ENCODE data around the gene IL34. TPM values are rescaled to one million over a fixed set of nuclear protein-coding genes. Genes with fewer than 3 reads are reported as not detected.

The IL34 gene
- total and polyA plus RNA-seq, 2 of the 13 experiments (the other 11 are each of a cell fraction or from before 2014, with no cell fraction given), result 1.2 to 1.3 TPM

DNA sequence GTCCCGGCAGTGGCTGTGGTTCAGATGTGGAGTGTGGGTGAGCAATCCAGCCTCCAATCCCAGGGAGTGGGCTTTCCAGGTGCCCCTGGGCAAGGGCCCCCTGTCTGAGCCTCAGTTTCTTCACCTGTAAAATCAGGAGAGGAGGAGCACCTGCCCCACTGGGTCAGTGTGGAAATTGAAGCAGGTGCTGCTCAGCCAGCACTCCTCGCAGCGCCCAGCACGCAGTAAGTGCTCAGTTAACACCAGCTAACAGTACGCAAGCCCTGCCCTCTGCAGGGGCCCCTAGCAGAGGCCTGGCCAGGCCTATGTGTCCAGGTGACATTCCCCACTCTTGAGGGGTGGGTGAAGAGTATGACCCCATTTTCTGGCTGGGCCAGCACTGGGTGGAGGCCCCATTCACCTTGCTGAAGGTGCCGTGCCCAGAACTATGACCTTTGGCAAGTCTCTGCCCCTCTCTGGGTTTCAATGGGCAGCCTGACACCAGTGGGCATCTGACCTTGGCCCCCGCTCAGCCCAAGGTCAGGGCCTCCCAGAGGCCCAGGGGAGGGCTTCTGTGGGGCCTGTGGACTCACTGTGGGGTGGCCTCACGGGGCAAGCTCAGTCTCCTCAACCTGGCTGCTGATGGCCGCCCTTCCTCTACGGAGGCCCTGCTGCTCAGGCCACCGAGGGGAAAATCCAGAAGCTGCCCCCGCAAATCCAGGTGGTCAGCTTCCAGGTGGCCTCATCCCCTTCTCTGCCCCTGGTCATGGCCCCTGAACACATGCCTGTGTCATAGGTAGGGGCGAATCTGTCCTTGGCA is 37.0 kb downstream of the IL34 start (continued):
- TF ChIP-seq MTA3 (CRISPR knock-in tag; IDR thresholded peaks at IDR 0.05) (no peak), ZNF841 (CRISPR knock-in tag; IDR thresholded peaks at IDR 0.05; ENCODE audit: borderline replicate concordance) (no peak), TARDBP (CRISPR knock-in tag; IDR thresholded peaks at IDR 0.05) (peak; percentile 13), PHF21A (CRISPR knock-in tag; IDR thresholded peaks at IDR 0.05) (peak; percentile 71; the same call in 1 of the 2 replicates), HNRNPLL (IDR thresholded peaks at IDR 0.05; ENCODE audit: low read depth, low read length, poor library complexity, severe bottlenecking) (peak; percentile 49), NFYB (CRISPR knock-in tag; IDR thresholded peaks at IDR 0.05) (no peak), ZNF558 (CRISPR knock-in tag; IDR thresholded peaks at IDR 0.05; ENCODE audit: borderline replicate concordance) (peak; percentile 43; the same call in 1 of the 2 replicates), XRCC5 (optimal IDR thresholded peaks at IDR 0.05; ENCODE audit: low read length) (peak; percentile 11)
- TF ChIP-seq, protein P1, sequence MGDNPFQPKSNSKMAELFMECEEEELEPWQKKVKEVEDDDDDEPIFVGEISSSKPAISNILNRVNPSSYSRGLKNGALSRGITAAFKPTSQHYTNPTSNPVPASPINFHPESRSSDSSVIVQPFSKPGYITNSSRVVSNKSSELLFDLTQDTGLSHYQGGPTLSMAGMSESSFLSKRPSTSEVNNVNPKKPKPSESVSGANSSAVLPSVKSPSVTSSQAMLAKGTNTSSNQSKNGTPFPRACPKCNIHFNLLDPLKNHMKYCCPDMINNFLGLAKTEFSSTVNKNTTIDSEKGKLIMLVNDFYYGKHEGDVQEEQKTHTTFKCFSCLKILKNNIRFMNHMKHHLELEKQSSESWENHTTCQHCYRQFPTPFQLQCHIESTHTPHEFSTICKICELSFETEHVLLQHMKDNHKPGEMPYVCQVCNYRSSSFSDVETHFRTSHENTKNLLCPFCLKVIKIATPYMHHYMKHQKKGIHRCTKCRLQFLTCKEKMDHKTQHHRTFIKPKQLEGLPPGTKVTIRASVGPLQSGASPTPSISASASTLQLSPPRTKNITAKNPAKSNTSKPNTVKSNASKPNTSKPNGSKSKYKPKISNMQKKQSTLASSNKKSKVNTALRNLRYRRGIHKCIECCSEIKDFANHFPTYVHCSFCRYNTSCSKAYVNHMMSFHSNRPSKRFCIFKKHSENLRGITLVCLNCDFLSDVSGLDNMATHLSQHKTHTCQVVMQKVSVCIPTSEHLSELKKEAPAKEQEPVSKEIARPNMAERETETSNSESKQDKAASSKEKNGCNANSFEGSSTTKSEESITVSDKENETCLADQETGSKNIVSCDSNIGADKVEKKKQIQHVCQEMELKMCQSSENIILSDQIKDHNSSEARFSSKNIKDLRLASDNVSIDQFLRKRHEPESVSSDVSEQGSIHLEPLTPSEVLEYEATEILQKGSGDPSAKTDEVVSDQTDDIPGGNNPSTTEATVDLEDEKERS (CRISPR knock-in tag; IDR thresholded peaks at IDR 0.05), result peak; percentile 30; the same call in 1 of the 2 replicates
- TF ChIP-seq, protein P2, sequence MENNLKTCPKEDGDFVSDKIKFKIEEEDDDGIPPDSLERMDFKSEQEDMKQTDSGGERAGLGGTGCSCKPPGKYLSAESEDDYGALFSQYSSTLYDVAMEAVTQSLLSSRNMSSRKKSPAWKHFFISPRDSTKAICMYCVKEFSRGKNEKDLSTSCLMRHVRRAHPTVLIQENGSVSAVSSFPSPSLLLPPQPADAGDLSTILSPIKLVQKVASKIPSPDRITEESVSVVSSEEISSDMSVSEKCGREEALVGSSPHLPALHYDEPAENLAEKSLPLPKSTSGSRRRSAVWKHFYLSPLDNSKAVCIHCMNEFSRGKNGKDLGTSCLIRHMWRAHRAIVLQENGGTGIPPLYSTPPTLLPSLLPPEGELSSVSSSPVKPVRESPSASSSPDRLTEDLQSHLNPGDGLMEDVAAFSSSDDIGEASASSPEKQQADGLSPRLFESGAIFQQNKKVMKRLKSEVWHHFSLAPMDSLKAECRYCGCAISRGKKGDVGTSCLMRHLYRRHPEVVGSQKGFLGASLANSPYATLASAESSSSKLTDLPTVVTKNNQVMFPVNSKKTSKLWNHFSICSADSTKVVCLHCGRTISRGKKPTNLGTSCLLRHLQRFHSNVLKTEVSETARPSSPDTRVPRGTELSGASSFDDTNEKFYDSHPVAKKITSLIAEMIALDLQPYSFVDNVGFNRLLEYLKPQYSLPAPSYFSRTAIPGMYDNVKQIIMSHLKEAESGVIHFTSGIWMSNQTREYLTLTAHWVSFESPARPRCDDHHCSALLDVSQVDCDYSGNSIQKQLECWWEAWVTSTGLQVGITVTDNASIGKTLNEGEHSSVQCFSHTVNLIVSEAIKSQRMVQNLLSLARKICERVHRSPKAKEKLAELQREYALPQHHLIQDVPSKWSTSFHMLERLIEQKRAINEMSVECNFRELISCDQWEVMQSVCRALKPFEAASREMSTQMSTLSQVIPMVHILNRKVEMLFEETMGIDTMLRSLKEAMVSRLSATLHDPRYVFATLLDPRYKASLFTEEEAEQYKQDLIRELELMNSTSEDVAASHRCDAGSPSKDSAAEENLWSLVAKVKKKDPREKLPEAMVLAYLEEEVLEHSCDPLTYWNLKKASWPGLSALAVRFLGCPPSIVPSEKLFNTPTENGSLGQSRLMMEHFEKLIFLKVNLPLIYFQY (CRISPR knock-in tag; IDR thresholded peaks at IDR 0.05; ENCODE audit: borderline replicate concordance), result 0 out of 2 replicates have a peak, but pooled peaks have one; percentile 8
- TF ChIP-seq, protein P3, sequence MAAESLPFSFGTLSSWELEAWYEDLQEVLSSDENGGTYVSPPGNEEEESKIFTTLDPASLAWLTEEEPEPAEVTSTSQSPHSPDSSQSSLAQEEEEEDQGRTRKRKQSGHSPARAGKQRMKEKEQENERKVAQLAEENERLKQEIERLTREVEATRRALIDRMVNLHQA (CRISPR knock-in tag; IDR thresholded peaks at IDR 0.05), result no peak
- TF ChIP-seq, protein P4, sequence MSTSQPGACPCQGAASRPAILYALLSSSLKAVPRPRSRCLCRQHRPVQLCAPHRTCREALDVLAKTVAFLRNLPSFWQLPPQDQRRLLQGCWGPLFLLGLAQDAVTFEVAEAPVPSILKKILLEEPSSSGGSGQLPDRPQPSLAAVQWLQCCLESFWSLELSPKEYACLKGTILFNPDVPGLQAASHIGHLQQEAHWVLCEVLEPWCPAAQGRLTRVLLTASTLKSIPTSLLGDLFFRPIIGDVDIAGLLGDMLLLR (CRISPR knock-in tag; IDR thresholded peaks at IDR 0.05), result 0 out of 2 replicates have a peak, but pooled peaks have one; percentile 22
- TF ChIP-seq, protein P5, sequence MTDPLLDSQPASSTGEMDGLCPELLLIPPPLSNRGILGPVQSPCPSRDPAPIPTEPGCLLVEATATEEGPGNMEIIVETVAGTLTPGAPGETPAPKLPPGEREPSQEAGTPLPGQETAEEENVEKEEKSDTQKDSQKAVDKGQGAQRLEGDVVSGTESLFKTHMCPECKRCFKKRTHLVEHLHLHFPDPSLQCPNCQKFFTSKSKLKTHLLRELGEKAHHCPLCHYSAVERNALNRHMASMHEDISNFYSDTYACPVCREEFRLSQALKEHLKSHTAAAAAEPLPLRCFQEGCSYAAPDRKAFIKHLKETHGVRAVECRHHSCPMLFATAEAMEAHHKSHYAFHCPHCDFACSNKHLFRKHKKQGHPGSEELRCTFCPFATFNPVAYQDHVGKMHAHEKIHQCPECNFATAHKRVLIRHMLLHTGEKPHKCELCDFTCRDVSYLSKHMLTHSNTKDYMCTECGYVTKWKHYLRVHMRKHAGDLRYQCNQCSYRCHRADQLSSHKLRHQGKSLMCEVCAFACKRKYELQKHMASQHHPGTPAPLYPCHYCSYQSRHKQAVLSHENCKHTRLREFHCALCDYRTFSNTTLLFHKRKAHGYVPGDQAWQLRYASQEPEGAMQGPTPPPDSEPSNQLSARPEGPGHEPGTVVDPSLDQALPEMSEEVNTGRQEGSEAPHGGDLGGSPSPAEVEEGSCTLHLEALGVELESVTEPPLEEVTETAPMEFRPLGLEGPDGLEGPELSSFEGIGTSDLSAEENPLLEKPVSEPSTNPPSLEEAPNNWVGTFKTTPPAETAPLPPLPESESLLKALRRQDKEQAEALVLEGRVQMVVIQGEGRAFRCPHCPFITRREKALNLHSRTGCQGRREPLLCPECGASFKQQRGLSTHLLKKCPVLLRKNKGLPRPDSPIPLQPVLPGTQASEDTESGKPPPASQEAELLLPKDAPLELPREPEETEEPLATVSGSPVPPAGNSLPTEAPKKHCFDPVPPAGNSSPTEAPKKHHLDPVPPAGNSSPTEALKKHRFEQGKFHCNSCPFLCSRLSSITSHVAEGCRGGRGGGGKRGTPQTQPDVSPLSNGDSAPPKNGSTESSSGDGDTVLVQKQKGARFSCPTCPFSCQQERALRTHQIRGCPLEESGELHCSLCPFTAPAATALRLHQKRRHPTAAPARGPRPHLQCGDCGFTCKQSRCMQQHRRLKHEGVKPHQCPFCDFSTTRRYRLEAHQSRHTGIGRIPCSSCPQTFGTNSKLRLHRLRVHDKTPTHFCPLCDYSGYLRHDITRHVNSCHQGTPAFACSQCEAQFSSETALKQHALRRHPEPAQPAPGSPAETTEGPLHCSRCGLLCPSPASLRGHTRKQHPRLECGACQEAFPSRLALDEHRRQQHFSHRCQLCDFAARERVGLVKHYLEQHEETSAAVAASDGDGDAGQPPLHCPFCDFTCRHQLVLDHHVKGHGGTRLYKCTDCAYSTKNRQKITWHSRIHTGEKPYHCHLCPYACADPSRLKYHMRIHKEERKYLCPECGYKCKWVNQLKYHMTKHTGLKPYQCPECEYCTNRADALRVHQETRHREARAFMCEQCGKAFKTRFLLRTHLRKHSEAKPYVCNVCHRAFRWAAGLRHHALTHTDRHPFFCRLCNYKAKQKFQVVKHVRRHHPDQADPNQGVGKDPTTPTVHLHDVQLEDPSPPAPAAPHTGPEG (CRISPR knock-in tag; IDR thresholded peaks at IDR 0.05), result peak; percentile 69; the same call in 1 of the 2 replicates
